ENCODE data around the gene AP5Z1.
"Not testable (repeated sequence)": the region's sequence is repeated elsewhere in the genome, so short reads cannot be mapped to it uniquely, and the experiment has no call there.

The AP5Z1 gene

DNA sequence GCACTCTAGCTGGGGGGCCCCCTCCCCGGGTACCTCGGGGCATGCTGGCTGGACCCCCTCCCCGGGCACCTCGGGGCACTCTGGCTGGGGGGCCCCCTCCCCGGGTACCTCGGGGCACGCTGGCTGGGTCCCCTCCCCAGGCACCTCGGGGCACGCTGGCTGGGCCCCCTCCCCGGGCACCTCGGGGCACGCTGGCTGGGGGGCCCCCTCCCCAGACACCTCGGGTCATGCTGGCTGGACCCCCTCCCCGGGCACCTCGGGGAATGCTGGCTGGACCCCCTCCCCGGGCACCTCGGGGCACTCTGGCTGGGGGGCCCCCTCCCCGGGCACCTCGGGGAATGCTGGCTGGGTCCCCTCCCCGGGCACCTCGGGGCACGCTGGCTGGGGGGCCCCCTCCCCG is 27.2 kb downstream of the AP5Z1 start:
- DNase-seq (ENCODE audit: low read depth, low spot score), result not testable (repeated sequence)

DNA sequence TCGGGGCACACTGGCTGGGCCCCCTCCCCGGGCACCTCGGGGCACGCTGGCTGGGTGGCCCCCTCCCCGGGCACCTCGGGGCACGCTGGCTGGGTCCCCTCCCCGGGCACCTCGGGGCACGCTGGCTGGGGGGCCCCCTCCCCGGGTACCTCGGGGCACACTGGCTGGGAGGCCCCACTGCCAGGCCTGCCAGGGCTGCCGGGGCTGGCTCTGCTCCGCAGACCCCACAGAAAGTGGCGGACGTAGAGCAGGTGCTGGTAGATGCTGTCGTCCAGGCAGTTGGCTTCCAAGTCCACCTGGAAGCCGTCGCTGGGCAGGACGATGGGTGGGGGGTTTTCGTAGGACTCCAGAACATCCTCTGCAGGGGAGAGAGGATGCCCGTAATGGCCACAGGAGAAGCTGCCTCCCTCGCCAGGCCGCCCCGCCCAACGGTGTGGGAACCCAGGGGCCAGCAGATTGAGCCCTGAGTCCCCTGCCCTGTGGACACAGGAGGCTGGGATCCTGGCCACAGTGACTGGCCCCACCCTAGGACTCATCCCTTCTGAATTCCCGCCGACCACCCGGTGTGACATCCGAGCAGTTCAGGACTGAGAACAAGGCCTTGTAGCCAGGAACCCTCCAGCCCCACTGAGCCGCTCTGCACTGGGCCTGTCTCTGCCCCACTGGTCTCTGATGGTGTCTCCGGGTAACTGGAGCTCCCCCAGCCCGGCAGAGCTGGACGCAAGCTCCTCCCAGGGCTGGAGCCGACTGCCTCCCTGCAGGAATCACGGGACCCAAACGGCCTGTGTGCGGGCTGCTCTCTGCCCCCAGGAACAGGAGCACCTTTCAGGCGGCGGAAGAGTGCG is 28.2 kb downstream of the AP5Z1 start:
- no peak for DNase-seq (ENCODE audit: low read depth, low spot score)

DNA sequence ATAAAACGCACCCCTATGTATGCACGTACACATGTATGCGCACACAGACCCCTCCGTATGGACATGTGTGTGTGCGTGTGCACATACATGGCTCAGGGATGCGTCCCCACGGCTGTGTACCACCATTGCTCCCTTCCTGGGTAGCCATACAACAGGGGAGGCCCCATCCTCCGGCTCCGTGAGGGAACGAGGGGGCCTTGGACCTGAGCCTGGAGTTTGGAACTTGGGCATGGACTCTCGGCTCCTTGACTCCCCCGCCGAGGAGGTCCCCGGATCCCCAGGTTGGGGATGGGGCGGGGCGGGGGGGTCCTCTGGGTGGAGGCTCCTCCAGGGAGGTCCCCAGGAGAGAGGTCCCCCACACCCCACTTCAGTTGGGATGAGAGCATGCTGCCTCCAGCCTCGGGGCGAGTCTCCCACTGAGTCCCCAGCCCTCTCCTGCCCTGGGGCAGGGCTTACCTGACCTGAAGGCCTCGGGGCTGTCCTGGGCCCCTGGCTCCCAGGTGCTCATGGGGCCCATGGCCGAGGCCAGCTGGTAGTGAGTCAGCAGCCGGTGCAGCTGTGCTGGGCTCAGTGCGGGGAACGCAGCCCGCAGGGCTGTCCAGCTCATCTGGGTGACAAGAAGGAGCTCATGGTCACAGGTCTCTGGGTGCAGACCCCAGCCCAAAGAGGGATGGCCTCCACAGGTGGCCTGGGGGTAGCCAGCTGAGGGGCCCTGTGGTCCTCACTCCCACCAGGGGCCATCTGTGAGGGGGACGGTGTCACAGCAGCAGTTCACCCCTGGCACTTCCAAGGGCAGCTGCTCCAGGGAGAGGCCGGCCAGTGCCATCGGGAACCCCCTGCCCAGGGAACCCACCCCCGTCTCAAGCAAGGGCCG is 29.9 kb downstream of the AP5Z1 start:
- no peak for DNase-seq (ENCODE audit: low read depth, low spot score)

DNA sequence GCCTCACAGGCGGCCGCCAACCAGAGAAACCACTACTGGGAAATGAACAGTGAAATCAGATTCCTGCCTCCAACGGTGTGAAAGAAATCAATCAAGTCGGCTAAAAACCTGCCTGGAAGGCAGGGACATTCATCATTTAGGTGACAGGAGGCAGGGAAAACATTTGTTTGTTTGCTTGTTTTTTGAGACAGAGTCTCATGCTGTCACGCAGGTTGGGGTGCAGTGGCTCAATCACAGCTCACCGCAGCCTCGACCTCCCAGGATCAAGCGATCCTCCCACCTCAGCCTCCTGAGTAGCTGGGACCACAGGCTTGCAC is 30.5 kb downstream of the AP5Z1 start:
- no peak for DNase-seq (ENCODE audit: low read depth, low spot score)

DNA sequence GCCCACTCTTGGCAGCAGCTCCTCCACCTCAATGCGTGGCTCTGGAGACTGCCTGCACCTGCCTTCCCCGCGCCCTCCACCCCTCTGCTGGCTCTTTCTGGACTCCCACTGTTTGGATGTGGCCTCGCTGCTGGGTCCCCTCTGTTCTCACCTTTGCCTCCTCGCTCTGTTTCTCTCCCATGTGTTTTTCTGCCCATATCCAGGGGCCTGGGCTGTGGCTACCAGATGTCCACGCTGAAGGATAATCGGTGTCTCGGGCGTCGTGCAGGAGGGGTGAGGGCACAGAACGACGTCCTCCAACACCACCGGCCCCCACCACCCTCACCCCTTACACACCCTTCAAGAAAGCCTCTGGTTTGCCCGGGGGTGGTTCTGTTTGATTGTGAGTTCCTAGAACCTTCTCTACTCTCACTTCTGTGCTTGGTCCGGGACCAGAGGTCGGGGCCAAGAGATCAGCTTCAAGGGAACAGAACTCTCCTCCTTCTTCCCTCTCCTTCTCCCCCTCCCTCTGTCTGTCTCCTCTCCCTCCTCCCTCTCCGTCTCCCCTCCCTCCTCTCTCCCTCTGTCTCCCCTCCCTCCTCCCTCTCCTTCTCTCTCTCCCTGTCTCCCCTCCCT is 31.7 kb downstream of the AP5Z1 start:
- no peak for DNase-seq (ENCODE audit: low read depth, low spot score)

DNA sequence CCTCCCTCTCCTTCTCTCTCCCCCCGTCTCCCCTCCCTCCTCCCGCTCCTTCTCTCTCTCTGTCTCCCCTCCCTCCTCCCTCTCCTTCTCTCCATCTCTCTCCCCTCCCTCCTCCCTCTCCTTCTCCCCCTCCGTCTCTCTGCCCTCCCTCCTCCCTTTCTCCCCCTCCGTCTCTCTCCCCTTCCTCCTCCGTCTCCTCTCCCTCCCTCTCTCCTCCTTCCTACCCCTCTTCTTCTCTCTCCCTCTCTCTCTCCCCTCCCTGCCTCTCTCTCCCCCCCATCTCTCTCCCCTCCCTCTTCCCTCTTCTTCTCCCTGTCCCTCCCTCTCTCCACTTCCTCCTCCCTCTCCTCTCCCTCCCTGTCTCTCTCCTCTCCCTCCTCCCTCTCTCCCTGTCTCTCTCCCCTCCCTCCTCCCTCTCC is 32.2 kb downstream of the AP5Z1 start:
- no peak for DNase-seq (ENCODE audit: low read depth, low spot score)

DNA sequence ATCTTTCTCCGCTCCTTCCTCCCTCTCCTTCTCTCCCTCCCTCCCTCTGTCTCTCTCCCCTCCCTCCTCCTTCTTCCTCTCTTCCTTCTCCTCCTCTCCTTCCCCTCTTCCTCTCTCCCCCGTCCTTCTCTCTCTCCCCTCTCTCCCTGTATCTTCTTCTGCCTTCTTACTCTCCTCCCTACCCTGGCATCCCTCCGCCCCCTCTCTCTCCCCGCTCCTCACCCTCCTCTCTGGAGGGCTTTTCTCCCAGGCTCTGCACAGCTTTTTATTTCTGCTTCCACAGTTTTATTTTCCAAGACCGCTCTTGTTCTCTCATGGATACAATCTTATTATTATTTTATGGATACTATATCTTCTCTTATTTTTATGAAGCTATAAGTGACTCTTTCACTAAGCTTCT is 32.6 kb downstream of the AP5Z1 start:
- no peak for DNase-seq (ENCODE audit: low read depth, low spot score)

DNA sequence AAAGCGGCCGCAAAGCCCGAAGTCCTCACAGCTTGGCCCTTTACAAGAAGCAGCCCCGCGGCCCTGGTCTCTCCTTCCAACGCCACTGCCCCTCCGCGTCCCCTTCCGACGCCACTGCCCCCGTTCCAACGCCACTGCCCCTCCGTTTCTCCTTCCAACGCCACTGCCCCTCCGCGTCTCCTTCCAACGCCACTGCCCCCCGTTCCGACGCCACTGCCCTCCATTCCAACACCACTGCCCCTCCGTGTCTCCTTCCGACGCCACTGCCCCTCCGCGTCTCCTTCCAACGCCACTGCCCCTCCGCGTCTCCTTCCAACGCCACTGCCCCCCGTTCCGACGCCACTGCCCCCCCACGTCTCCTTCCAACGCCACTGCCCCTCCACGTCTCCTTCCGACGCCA is 33.1 kb downstream of the AP5Z1 start:
- DNase-seq (ENCODE audit: low read depth, low spot score), result no peak

DNA sequence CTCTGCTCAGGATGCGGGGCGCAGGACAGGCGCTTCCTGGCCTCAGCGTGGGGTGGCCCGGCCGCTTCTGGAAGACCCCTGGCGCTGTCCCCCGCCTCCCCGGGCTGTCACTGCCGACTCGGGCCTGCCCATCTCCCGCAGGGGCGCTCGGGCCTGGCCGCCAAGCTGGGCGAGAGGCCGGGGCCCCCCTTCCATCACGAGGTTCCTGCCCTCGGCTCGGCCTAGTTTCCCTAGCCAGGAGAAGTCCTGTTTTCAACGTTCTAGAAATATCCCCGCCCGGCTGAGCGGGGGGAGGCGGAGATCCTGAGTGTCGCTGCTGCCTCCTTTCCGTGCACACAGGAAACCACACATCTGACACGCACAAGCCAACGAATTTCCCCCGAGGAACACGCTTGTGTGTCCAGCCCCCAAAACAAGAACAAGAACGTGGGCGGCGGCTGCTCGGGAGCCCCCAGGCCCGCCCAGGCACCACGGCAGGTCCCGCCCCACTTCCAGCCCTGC is 33.7 kb downstream of the AP5Z1 start:
- no peak for DNase-seq (ENCODE audit: low read depth, low spot score)

DNA sequence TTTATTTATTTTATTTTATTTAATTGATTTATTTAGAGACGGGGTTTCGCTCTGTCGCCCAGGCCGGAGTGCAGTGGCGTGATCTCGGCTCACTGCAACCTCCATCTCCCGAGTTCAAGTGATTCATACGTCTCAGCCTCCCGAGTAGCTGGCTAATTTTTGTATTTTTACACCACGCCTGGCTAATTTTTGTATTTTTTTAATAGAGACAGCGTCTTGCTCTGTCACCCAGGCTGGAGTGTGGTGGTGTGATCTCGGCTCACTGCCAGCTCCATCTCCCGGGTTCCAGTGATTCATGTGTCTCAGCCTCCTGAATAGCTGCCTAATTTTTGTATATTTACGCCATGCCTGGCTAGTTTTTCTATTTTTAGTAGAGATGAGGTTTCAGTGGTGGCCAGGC is 34.2 kb downstream of the AP5Z1 start:
- no peak for DNase-seq (ENCODE audit: low read depth, low spot score)

DNA sequence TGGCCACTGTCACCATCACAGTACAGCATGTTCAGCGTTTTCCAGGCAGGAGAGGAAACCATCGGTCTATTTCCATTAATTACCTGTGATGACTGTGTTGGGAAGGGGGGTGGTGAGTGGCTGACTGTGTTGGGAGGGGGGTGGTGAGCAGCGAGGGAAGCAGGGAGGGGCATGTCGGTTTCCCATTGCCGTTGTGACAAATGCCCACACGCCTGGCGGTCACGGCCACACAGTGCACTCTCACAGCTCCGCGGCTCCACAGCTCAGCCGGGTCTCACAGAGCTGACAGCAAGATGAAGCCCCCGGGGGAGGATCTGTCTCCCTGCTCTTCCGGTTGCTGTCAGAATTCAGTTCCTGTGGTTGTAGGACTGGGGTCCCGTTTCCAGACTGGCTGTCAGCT is 39.0 kb downstream of the AP5Z1 start:
- DNase-seq (ENCODE audit: low read depth, low spot score), result no peak

DNA sequence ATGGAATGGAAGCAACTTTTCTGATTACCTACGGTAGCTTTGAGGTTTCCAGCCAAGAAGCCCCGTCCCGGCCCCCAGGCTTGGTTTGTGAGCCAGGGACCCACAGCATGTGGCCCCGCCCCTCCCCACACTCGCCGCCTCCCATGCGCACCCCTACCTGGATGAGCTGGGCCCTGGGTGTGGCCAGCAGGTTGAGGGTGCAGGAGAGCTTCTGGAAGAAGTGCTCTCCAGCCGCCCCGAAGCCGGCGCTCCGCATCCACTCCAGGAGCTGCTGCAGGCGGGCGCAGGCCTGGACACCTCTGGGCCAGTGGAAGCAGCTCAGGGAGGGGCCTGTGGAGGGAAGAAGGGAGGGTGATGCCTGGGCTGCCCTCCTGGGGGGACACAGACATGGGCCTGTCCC is 39.7 kb downstream of the AP5Z1 start:
- DNase-seq (ENCODE audit: low read depth, low spot score), result no peak

DNA sequence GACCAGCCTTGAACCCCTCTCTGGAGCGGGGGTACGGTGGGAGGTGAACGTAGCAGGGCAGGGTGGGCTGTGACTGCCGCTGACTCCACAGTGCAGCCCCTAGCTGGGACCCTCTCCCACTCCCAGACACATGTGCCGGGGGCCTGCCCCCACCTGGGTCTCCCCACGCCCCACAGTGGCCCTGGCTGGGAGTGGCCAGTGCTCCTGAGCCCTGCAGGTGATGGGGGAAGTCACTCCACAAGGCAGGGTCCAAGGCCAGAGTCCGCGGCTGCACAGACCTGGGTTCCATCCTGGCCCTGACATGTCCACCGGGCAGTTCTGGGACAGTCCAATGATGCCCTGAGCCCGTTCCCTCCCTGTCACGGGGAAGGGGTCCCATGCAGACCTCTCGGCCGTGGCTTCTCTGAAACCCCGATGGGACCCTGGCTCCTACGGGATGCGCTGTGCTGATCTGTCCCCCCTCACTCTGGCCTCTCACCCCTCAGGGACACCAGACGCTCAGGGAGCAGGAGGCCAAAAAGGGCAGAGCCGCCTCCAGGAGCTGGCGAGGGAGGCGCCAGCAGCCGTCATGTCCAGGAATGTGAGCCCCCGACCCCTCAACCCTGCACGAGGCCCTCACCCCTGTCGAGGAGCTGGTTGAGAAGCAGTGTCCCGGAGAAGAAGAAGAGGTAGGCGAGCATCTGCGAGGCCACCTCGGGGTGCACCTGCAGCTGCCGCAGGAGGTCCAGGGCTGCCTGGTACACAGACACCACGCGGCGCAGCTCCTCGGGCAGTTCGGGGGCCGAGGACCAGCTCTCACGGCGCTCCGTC is 40.4 kb downstream of the AP5Z1 start:
- DNase-seq (ENCODE audit: low read depth, low spot score), result no peak

DNA sequence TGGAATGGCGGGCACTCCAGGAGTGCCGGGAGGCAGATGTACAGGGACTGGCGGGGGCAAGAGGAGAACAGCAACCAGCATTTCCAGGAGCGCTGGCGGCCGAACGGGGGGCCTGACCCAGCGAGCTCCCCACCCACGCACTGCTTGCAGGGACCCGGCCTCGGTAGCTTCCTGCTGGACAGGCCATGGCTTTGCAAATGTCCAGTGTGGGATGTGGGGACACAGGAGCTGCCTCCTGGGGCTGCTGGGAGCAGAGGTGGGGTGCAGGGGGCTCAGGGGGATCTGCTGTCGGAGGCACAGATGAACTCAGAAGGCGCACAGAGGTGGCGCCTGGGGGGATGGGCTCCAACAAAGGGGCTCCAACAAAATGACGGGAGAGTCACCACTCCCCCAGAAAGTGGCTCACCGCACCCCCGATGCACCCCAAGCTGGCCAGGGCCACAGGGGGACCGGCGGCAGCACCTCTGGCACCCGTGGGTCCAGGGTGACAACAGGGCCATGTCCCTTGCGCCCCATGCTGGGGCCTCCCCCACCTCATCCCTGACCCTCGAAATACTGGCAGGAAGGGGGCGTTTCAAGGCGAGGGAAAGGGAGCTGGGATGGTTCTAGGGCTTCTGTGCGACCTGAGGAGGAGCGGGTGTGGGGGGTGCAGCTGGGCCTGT is 41.1 kb downstream of the AP5Z1 start:
- no peak for DNase-seq (ENCODE audit: low read depth, low spot score)

DNA sequence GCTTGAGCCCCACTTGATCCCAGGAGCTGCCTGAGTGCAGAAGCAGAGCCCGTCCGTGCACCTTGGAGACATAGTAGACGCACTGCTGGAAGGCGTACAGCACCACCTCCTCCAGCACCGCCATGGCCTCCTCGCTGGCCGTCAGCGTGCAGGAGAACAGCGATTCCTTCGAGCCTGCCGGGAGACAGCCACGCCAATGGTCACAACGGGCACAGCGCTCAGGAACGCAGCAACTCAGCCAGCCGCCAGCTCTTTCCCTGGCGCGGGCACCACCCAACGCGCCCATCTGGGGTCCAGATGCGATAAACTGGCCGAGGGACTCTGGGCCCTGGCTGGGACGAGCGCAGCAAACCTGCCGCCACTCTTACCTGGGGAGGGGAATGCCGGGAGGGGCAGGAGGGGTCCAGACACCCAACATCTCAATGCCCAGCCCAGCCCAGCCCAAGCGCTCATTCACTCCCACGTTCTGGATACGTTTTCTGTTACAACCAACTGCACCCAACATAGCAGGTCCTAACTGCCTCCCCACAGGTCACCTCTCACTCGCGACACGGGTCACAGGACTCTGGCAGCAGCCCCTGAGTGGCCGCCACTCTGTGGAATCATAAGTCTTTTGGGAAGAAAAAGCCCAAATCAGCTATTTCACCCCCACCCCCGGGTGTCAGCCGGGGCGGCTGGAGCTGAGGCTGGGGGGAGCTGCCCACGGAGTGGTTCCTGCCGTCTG is 41.9 kb downstream of the AP5Z1 start:
- DNase-seq (ENCODE audit: low read depth, low spot score), result no peak

DNA sequence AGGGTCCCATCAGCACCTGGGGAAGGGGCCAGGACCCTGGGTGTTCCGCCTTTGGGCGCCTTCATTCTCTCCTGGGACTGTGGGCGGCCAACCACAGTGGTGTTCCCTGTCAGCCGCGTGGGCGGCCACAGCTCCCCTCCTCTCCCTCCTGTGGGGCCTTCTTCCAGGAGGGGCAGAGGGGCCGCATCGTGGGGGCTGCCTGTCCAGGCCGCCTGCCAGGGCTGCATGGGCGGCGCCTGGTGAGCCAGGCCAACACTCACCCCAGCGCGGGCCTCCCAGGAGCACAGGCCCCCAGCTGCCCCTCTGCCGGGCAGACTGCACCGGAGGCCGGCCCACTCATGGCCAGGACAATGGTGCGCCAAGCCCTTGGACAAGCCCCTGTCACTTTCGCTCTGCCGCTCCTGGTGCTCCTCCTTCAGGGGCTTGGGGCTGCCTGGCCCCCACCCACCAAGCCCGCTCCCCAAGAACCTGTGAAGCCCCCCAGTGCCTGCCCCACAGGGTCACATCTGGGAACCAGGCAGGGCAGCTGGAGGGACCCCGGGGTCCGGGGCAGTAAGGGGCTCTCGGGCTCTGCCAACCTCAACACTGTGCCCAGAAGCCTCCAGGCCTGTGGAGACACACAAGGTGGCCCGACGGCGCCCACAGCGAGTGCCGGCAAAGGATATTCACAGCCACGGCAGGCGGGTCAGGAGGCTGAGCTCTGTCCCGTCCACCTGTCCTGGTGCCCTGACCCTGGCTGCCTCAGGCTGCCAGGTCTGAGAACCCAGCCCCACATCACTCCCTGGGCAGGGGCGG is 42.8 kb downstream of the AP5Z1 start:
- no peak for DNase-seq (ENCODE audit: low read depth, low spot score)

DNA sequence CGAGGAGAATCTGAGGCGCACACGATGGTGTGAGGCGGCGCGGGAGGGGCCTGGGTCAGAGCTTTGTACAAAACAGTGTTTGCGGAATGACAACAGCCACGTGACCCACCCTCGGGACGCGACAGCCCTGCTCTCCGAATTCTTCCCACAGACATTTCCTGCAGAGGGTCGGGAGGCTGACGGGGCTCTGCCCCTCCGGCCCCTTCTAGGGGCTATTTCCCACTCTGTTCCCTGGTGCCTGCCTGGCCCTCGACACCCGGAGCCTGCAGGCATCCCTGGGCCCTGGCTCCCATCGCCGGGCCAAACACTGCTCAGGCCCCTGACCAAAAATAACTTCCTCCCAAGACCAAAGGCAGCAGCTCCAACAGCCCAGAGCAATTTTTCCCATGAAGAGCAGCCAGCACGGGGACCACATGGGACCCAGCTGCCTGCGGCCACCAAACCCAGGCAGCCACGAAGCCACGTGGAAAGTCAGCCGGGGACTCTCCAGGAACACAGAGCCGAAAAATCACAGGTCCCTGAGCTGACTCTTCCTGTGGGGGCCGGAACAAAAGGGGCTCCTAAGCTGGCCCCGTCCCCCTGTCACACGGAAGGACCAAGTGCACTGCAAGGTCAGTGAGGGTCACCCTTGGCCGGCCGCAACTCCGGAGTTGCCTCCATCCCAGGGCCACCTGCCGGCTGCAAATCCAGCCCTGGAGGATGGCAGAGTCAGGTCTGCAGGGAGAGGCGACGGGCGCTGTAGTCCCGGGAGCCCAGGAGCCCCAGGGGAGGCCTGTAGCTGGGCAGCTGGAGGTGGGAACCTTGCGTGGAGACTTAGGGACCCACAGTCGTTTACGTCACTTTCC is 44.4 kb downstream of the AP5Z1 start:
- no peak for DNase-seq (ENCODE audit: low read depth, low spot score)

DNA sequence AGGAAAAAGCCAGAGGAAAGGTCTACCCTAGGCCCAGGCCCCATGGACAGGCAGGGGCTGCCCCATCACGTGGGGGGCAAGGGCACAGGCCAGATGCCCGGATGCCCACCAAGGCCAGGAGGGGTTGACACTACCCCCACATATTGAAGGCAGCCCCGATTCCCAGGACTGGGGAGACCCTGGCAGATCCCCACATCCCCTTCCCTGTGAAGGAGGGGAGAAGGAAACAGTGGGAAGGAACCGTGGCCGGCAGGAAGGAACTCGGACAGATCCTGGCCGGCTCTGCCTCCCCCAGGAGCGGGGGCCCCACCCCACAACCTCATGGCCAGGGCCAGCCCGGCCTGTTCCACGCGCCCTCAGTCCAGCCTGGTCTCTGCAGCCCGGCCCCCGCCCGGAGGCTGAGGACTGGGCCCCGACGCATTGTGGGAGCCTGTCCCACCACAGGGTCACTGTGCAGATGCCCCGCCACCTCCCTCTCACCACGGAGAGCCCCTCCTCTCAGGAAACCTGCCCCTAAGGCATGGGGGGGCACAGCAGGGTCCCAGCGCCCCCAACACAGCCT is 45.1 kb downstream of the AP5Z1 start:
- DNase-seq (ENCODE audit: low read depth, low spot score), result no peak

All from smooth muscle cell of the brain vasculature (primary cell).